OCI-LY7 (cell line): ENCODE measurements around the gene YY1. TPM values are rescaled to one million over a fixed set of nuclear protein-coding genes. Genes with fewer than 3 reads are reported as not detected.
"Not testable (repeated sequence)": the region's sequence is repeated elsewhere in the genome, so short reads cannot be mapped to it uniquely, and the experiment has no call there.

Experiments used
- BruUV-seq: library from RNA; stranded (reverse); fragments of 400-500 nt; replicated peaks from 2 replicates; lab custom pipeline; 2021; lab: Mats Ljungman, UMichigan
- CTCF ChIA-PET: fragments of 300-600 bp; sonication (Branson Sonifier 250); formaldehyde crosslinking; loops from one replicate; lab custom pipeline; 2022; ENCODE audit warnings: antibody characterized with exemption; ENCODE audit not compliant: unreplicated experiment; lab: Charles Lee
- POLR2A ChIA-PET: fragments of 300-600 bp; sonication (Branson Sonifier 250); formaldehyde crosslinking; loops from one replicate; lab custom pipeline; 2022; ENCODE audit warnings: antibody characterized with exemption; lab: Charles Lee
- DNase-seq: peaks from one replicate; pipeline ENCODE4 v3.0.0-alpha.2; 2015; ENCODE audit warnings: low spot score
- H2AFZ ChIP-seq: fragments of 200-600 bp; sonication (generic), shearing (Covaris generic); 2 replicates; pipeline ENCODE4 v1.6.1; 2014; ENCODE audit warnings: mild to moderate bottlenecking, antibody characterized with exemption, low read length, moderate library complexity
- H3K27ac ChIP-seq: fragments of 200-600 bp; sonication (generic); 2 replicates; pipeline ENCODE4 v1.5.1; 2014; ENCODE audit warnings: mixed run types, low read depth, mild to moderate bottlenecking, moderate library complexity, low read length, inconsistent platforms; ENCODE audit not compliant: poor library complexity, severe bottlenecking
- H3K36me3 ChIP-seq: fragments of 200-600 bp; sonication (generic); 2 replicates; pipeline ENCODE4 v1.6.1; 2014; ENCODE audit warnings: mild to moderate bottlenecking, antibody characterized with exemption, low read length, moderate library complexity, mixed read lengths; ENCODE audit not compliant: insufficient read depth
- H3K4me1 ChIP-seq: fragments of 200-600 bp; sonication (generic); 2 replicates; pipeline ENCODE4 v1.5.1; 2014; ENCODE audit warnings: mild to moderate bottlenecking, low read length; ENCODE audit not compliant: insufficient read depth, poor library complexity, severe bottlenecking
- H3K4me2 ChIP-seq: fragments of 200-600 bp; sonication (generic); 2 replicates; pipeline ENCODE4 v1.6.1; 2014; ENCODE audit warnings: mild to moderate bottlenecking, low read length
- H3K4me3 ChIP-seq: fragments of 200-600 bp; sonication (generic); 2 replicates; pipeline ENCODE4 v1.5.1; 2014; ENCODE audit warnings: mild to moderate bottlenecking, low read depth, low read length; ENCODE audit not compliant: poor library complexity, severe bottlenecking
- H3K79me2 ChIP-seq: fragments of 200-600 bp; sonication (generic); 2 replicates; pipeline ENCODE4 v1.6.1; 2016; ENCODE audit warnings: low read depth, mild to moderate bottlenecking, low read length, moderate library complexity, mixed read lengths; ENCODE audit not compliant: insufficient read depth
- H3K9me2 ChIP-seq: fragments of 200-600 bp; sonication (generic); 2 replicates; pipeline ENCODE4 v1.6.1; 2016; ENCODE audit warnings: mild to moderate bottlenecking, low read length, mixed read lengths; ENCODE audit not compliant: insufficient read depth
- H3K9me3 ChIP-seq: fragments of 200-600 bp; sonication (generic); 2 replicates; pipeline ENCODE4 v1.6.1; 2014; ENCODE audit warnings: mild to moderate bottlenecking, mixed run types, low read length, mixed read lengths
- H4K20me1 ChIP-seq: fragments of 200-600 bp; sonication (generic); 2 replicates; pipeline ENCODE4 v1.6.1; 2014; ENCODE audit warnings: mild to moderate bottlenecking, antibody characterized with exemption, low read length, moderate library complexity, mixed read lengths; ENCODE audit not compliant: insufficient read depth
- EZH2phosphoT487 ChIP-seq: fragments of 200-600 bp; sonication (generic); IDR thresholded peaks from 2 replicates; pipeline ENCODE4 v1.6.1; 2018; ENCODE audit warnings: low read depth, borderline replicate concordance, mild to moderate bottlenecking, mixed run types, antibody characterized with exemption, low read length, moderate library complexity, mixed read lengths
- intact Hi-C: fragments of 100-400 bp; cut with micrococcal nuclease; formaldehyde crosslinking; loops from one replicate; pipeline ENCODE4 v1.10.0; 2022; ENCODE audit not compliant: unreplicated experiment
- total RNA-seq, 2 experiments: library from RNA; depleted of rRNA in 1 of 2; stranded (reverse); fragments of >200 nt in 1 of 2; shearing (Covaris generic) in 1 of 2; gene quantifications; 2 replicates each; pipeline ENCODE4 v1.2.3, GENCODE V29; 2014 to 2022
- TF ChIP-seq, protein P1 (sequence below): fragments of 200-600 bp; sonication (generic); conservative IDR thresholded peaks from 2 replicates; pipeline ENCODE4 v1.5.1; 2014; ENCODE audit warnings: mild to moderate bottlenecking, antibody characterized with exemption, low read length, moderate library complexity, mixed read lengths

Gene YY1
- total RNA-seq, 2 experiments from 2014 or later = 59.9 to 140 TPM

DNA sequence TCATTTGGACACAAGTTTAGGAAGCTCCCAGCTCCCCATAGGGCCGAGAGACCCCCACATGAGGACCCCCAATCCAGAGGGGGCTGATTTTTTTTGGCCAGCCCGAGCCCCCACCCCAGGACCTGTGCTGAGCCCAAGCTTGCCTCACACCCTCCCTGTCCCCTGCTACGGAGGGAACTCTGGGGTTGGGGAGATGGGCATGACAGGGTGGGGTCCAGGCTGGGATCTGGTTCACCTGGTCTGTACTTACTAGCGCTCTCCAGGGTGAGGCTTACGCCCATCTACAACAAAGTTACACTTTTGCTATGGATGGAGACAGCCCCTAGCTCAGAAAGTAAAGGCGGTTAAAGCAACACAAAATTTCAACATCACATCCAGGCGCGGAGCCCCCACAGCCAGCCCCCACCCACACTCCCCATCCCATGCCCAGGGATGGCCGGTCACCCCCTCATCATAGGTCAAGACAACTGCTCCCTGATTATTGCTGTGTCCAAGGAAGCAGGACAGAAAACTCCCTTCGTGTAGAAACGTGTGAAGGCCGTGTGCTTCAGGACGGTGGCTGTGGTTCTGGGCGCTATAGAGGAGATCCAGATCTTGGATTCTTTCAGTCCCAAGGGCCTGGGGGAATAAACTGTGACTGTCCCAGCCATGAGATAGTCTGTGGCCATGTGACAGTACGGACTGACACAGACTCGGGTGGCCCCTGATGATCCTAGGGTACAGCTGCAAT is 56.6 kb downstream of the YY1 start:
- CTCF ChIA-PET = interaction anchor here (0.5 to 0.6 kb wide), 2 partner anchors 8 to 103 kb away, joined by 4 to 5 read pairs; no protein-coding TSS in a partner anchor
- H4K20me1 ChIP-seq = no peaks in the 10 kb centered on the region
- TF ChIP-seq, protein P1, sequence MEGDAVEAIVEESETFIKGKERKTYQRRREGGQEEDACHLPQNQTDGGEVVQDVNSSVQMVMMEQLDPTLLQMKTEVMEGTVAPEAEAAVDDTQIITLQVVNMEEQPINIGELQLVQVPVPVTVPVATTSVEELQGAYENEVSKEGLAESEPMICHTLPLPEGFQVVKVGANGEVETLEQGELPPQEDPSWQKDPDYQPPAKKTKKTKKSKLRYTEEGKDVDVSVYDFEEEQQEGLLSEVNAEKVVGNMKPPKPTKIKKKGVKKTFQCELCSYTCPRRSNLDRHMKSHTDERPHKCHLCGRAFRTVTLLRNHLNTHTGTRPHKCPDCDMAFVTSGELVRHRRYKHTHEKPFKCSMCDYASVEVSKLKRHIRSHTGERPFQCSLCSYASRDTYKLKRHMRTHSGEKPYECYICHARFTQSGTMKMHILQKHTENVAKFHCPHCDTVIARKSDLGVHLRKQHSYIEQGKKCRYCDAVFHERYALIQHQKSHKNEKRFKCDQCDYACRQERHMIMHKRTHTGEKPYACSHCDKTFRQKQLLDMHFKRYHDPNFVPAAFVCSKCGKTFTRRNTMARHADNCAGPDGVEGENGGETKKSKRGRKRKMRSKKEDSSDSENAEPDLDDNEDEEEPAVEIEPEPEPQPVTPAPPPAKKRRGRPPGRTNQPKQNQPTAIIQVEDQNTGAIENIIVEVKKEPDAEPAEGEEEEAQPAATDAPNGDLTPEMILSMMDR = no peak
- TF ChIP-seq EZH2phosphoT487 = no peak
- intact Hi-C loops = no loop called here
- peaks cover 17% of the 10 kb centered on the region for H3K4me1 ChIP-seq
- no peak overlapping the region for H3K27ac ChIP-seq
- no peak overlapping the region for H3K4me3 ChIP-seq
- no peak overlapping the region for H3K4me2 ChIP-seq
- BruUV-seq = no TSS peak
- no peaks in the 10 kb centered on the region for H3K9me2 ChIP-seq
- DNase-seq = no peak
- no peaks in the 10 kb centered on the region for H3K36me3 ChIP-seq
- no peak overlapping the region for H2AFZ ChIP-seq
- POLR2A ChIA-PET = interaction anchor here (0.6 to 1.4 kb wide), 3 partner anchors 8 to 610 kb away, joined by 3 to 4 read pairs (median 4); no protein-coding TSS in a partner anchor
- no peaks in the 10 kb centered on the region for H3K9me3 ChIP-seq
- H3K79me2 ChIP-seq = no peaks in the 10 kb centered on the region

DNA sequence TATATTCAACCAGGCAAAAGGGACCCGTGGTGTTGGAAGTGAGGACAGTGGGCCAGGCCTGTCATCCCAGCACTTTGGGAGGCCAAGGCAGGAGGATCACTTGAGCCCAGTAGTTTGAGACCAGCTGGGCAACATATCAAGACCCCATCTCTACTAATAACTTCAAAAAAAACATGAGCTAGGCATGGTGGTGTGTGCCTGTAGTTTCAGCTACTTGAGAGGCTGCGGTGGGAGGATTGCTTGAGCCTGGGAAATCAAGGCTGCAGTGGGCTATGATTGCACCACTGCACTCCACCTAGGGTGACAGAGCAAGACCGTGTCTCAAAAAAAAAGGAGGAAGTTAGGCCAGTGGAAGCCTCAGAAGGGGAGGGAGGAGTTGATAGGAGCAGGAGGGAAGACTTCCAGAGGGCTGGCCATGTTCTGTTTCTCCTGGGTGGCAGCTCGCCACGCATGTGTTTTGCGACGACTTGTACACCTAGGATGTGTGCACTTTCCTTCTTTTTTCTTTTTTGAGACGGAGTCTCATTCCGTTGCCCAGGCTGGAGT is 57.2 kb downstream of the YY1 start:
- no peak overlapping the region for H3K4me2 ChIP-seq
- H3K36me3 ChIP-seq = no peaks in the 10 kb centered on the region
- ChIA-PET POLR2A (interaction anchor here (0.6 to 1.0 kb wide), 2 partner anchors 8 to 611 kb away, joined by 3 to 4 read pairs; no protein-coding TSS in a partner anchor), CTCF (interaction anchor here (0.5 kb wide), 1 partner anchor 104 kb away, joined by 5 read pairs; no protein-coding TSS in a partner anchor)
- H2AFZ ChIP-seq = no peak overlapping the region
- peaks cover 17% of the 10 kb centered on the region for H3K4me1 ChIP-seq
- DNase-seq = no peak
- H3K9me2 ChIP-seq = no peaks in the 10 kb centered on the region
- no TSS peak for BruUV-seq
- H4K20me1 ChIP-seq = no peaks in the 10 kb centered on the region
- H3K9me3 ChIP-seq = no peaks in the 10 kb centered on the region
- intact Hi-C loops = no loop called here
- no peak overlapping the region for H3K4me3 ChIP-seq
- H3K27ac ChIP-seq = no peak overlapping the region
- TF ChIP-seq, protein P1 = no peak
- no peak for TF ChIP-seq EZH2phosphoT487
- no peaks in the 10 kb centered on the region for H3K79me2 ChIP-seq

DNA sequence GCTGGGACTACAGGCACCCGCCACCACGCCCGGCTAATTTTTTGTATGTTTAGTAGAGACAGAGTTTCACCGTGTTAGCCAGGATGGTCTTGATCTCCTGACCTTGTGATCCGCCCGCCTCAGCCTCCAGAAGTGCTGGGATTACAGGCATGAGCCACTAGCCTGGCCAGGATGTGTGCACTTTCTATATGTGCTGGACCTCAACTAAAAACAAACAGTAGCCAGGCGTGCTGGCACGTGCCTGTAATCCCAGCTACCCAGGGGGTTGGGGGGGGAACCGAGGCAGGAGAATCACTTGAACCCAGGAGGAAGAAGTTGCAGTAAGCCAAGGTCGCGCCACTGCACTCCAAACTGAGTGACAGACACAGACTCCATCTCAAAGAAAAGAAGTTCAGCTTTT is 57.8 kb downstream of the YY1 start:
- H3K9me3 ChIP-seq, H3K27ac ChIP-seq, intact Hi-C loops, H4K20me1 ChIP-seq, H3K36me3 ChIP-seq, CTCF ChIA-PET, DNase-seq, H3K79me2 ChIP-seq, H3K9me2 ChIP-seq, H2AFZ ChIP-seq, BruUV-seq, H3K4me3 ChIP-seq: not testable (repeated sequence)
- POLR2A ChIA-PET = interaction anchor here (0.8 to 1.0 kb wide), 2 partner anchors 9 to 52 kb away, joined by 3 to 4 read pairs; no protein-coding TSS in a partner anchor
- peak overlapping the region; percentile 25; the same call in 1 of the 2 replicates for H3K4me2 ChIP-seq
- H3K4me1 ChIP-seq = peaks cover 17% of the 10 kb centered on the region
